Brain microvascular endothelial cell (primary cell): ENCODE results near the gene OR6X1.

Source experiments
- DNase-seq: peaks from one replicate; pipeline ENCODE4 v3.0.0-alpha.2; 2020
- H3K27ac ChIP-seq: fragments of 250-450 bp; sonication (Bioruptor Pico); 2 replicates; pipeline ENCODE4 v1.5.1; 2020; ENCODE audit warnings: mild to moderate bottlenecking, moderate library complexity
- H3K27me3 ChIP-seq: fragments of 250-450 bp; sonication (Bioruptor Pico); replicated peaks from 2 replicates; pipeline ENCODE4 v1.5.1; 2020; ENCODE audit warnings: mild to moderate bottlenecking
- H3K36me3 ChIP-seq: fragments of 250-450 bp; sonication (Bioruptor Pico); replicated peaks from 2 replicates; pipeline ENCODE4 v1.5.1; 2020; ENCODE audit warnings: mild to moderate bottlenecking
- H3K4me3 ChIP-seq: 2 replicates; pipeline ENCODE4 v1.5.1; 2011; ENCODE audit warnings: low read depth, mild to moderate bottlenecking, control low read depth, low read length, moderate library complexity
- CTCF ChIP-seq: IDR thresholded peaks from 2 replicates; pipeline ENCODE4 v1.5.1; 2011; ENCODE audit warnings: low read depth, mild to moderate bottlenecking, moderate library complexity, low read length, control low read depth, inconsistent platforms; ENCODE audit errors: missing control alignments
- in situ Hi-C: cut with HindIII; loops from 2 replicates; pipeline ENCODE4 v1.10.0; 2017; ENCODE audit warnings: low sequenced_read_pairs, low pct_ligation_motif_present

OR6X1 gene

GRCh38 chr11:123798079-123798478 lies 43.8 kb upstream of the OR6X1 start:
- in situ Hi-C loops = no loop called here
- H3K27ac ChIP-seq = no peak overlapping the region

GRCh38 chr11:123797541-123797940 lies 43.2 kb upstream of the OR6X1 start:
- in situ Hi-C loops = no loop called here
- no peaks in the 10 kb centered on the region for H3K36me3 ChIP-seq
- H3K4me3 ChIP-seq = no peak overlapping the region
- no peaks in the 10 kb centered on the region for H3K27me3 ChIP-seq
- no peak for DNase-seq
- no peak overlapping the region for H3K27ac ChIP-seq
- TF ChIP-seq CTCF = no peak

More at GRCh38 chr11:123798079-123798478, 43.8 kb upstream of the OR6X1 start:
- no peak for TF ChIP-seq CTCF
- no peaks in the 10 kb centered on the region for H3K36me3 ChIP-seq
- no peak overlapping the region for H3K4me3 ChIP-seq
- no peaks in the 10 kb centered on the region for H3K27me3 ChIP-seq
- DNase-seq = no peak

GRCh38 chr11:123797114-123797513 lies 42.8 kb upstream of the OR6X1 start:
- no peaks in the 10 kb centered on the region for H3K27me3 ChIP-seq
- H3K4me3 ChIP-seq = no peak overlapping the region
- TF ChIP-seq CTCF = no peak
- DNase-seq = no peak
- no peak overlapping the region for H3K27ac ChIP-seq
- no peaks in the 10 kb centered on the region for H3K36me3 ChIP-seq
- in situ Hi-C loops = no loop called here

GRCh38 chr11:123796226-123796625 lies 41.9 kb upstream of the OR6X1 start:
- no peaks in the 10 kb centered on the region for H3K36me3 ChIP-seq
- DNase-seq = no peak
- in situ Hi-C loops = no loop called here
- H3K4me3 ChIP-seq = no peak overlapping the region
- no peak for TF ChIP-seq CTCF
- no peak overlapping the region for H3K27ac ChIP-seq
- H3K27me3 ChIP-seq = no peaks in the 10 kb centered on the region

- Histone ChIP-seq H3K4me3 (no peak overlapping the region), H3K27ac (no peak overlapping the region), H3K27me3 (no peaks in the 10 kb centered on the region), H3K36me3 (no peaks in the 10 kb centered on the region)
- in situ Hi-C loops = no loop called here
- no peak for TF ChIP-seq CTCF
- no peak for DNase-seq
Observed at GRCh38 chr11:123783536-123783935, 29.2 kb upstream of the OR6X1 start.

GRCh38 chr11:123778511-123778910 lies 24.2 kb upstream of the OR6X1 start:
- no peak overlapping the region for H3K27ac ChIP-seq
- in situ Hi-C loops = no loop called here
- H3K27me3 ChIP-seq = no peaks in the 10 kb centered on the region
- H3K4me3 ChIP-seq = no peak overlapping the region
- DNase-seq = no peak
- H3K36me3 ChIP-seq = no peaks in the 10 kb centered on the region
- TF ChIP-seq CTCF = no peak
